NCI-H748 (cell line): ENCODE results near the gene GRPR.
"Not testable (repeated sequence)": the region's sequence is repeated elsewhere in the genome, so short reads cannot be mapped to it uniquely, and the experiment has no call there.

Source experiments
- DNase-seq: peaks from one replicate; lab custom pipeline; 2025; ENCODE audit not compliant: unreplicated experiment; lab: John Stamatoyannopoulos, UW

Gene GRPR

GRCh38 chrX:16137416-16138107 is 14.2 kb downstream of the GRPR start:
- DNase-seq: no peak

GRCh38 chrX:16138108-16138427 is 14.7 kb downstream of the GRPR start:
- DNase-seq: peak; percentile 1

GRCh38 chrX:16140448-16140847 is 17.1 kb downstream of the GRPR start:
- no peak for DNase-seq

- no peak for DNase-seq
Observed at GRCh38 chrX:16140983-16141382, 17.6 kb downstream of the GRPR start.

GRCh38 chrX:16141422-16142245 is 18.3 kb downstream of the GRPR start:
- DNase-seq: no peak

GRCh38 chrX:16142246-16142558 is 18.8 kb downstream of the GRPR start:
- no peak for DNase-seq

- DNase-seq: no peak
Observed at GRCh38 chrX:16143968-16144367, 20.6 kb downstream of the GRPR start.

- no peak for DNase-seq
Observed at GRCh38 chrX:16144420-16144819, 21.1 kb downstream of the GRPR start.

GRCh38 chrX:16145093-16145492 is 21.7 kb downstream of the GRPR start:
- DNase-seq: not testable (repeated sequence)

GRCh38 chrX:16145656-16146055 is 22.3 kb downstream of the GRPR start:
- DNase-seq: no peak

GRCh38 chrX:16148896-16149295 is 25.5 kb downstream of the GRPR start:
- no peak for DNase-seq

- DNase-seq: no peak
Observed at GRCh38 chrX:16155581-16156096, 32.3 kb downstream of the GRPR start.

GRCh38 chrX:16156692-16157331 is 33.4 kb downstream of the GRPR start:
- DNase-seq: no peak

GRCh38 chrX:16160729-16161128 is 37.4 kb downstream of the GRPR start:
- no peak for DNase-seq

- DNase-seq: not testable (repeated sequence)
Observed at GRCh38 chrX:16161173-16161572, 37.8 kb downstream of the GRPR start.

GRCh38 chrX:16162391-16162790 is 39.0 kb downstream of the GRPR start:
- DNase-seq: no peak

- no peak for DNase-seq
Observed at GRCh38 chrX:16164748-16165147, 41.4 kb downstream of the GRPR start.

GRCh38 chrX:16167181-16167580 is 43.8 kb downstream of the GRPR start, which contains the start of gene MAGEB17:
MAGEB17 (plus strand) TSS chrX:16167481; CDS start chrX:16170383, 2,902 bp downstream.
- no peak for DNase-seq

- no peak for DNase-seq
Observed at GRCh38 chrX:16171039-16171438, 47.7 kb downstream of the GRPR start.

GRCh38 chrX:16171944-16172343 is 48.6 kb downstream of the GRPR start:
- DNase-seq: no peak

- DNase-seq: no peak
Observed at GRCh38 chrX:16172391-16172790, 49.0 kb downstream of the GRPR start.
